HG02678 (cell line): ENCODE results near the gene CDRT15.
"Not testable (repeated sequence)": the region's sequence is repeated elsewhere in the genome, so short reads cannot be mapped to it uniquely, and the experiment has no call there.

Source experiments
- ATAC-seq: cut with Tn5 transposase; IDR thresholded peaks from one replicate; pipeline ENCODE4 v1.9.1; 2021; ENCODE audit warnings: mild to moderate bottlenecking, moderate library complexity; ENCODE audit not compliant: unreplicated experiment

The CDRT15 gene

DNA sequence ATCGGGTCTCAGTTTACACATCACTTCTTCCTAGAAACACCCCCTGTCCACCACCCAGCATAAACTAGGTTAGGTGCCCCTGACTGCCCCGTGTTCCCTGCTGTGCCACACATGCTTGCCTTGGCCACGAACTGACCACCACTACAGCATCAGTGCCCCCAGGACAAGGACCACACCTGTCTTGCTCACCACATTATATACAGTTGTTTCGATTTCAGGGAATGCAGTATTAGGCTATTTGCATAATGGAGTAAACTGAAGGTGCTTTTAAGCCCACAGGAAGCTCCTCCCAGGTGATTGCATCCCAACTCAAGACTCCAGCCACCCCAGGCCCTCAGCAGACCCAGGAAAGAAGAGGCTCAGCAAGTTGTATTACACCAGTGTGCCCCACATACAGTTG lies 50.2 kb downstream of the CDRT15 start:
- not testable (repeated sequence) for ATAC-seq
